BE2C (cell line): Measurements from ENCODE around the gene KLHL35.

Source experiments
- DNase-seq: peaks from one replicate; pipeline ENCODE4 v3.0.0-alpha.2; 2020
- H3K27me3 ChIP-seq: fragments of 250-450 bp; sonication (Bioruptor Pico); 2 replicates; pipeline ENCODE4 v1.5.1; 2020; ENCODE audit warnings: mild to moderate bottlenecking
- H3K36me3 ChIP-seq: fragments of 250-450 bp; sonication (Bioruptor Pico); 2 replicates; pipeline ENCODE4 v1.5.1; 2020; ENCODE audit warnings: mild to moderate bottlenecking
- H3K4me1 ChIP-seq: fragments of 250-450 bp; sonication (Bioruptor Pico); 2 replicates; pipeline ENCODE4 v1.5.1; 2020
- H3K4me3 ChIP-seq: 2 replicates; pipeline ENCODE4 v1.5.1; 2011; ENCODE audit warnings: low read depth, low read length
- H3K9me3 ChIP-seq: fragments of 250-450 bp; sonication (Bioruptor Pico); 2 replicates; pipeline ENCODE4 v1.5.1; 2020
- CTCF ChIP-seq: IDR thresholded peaks from 2 replicates; pipeline ENCODE4 v1.5.1; 2012; ENCODE audit warnings: mild to moderate bottlenecking, low read depth, low read length

The KLHL35 gene

DNA sequence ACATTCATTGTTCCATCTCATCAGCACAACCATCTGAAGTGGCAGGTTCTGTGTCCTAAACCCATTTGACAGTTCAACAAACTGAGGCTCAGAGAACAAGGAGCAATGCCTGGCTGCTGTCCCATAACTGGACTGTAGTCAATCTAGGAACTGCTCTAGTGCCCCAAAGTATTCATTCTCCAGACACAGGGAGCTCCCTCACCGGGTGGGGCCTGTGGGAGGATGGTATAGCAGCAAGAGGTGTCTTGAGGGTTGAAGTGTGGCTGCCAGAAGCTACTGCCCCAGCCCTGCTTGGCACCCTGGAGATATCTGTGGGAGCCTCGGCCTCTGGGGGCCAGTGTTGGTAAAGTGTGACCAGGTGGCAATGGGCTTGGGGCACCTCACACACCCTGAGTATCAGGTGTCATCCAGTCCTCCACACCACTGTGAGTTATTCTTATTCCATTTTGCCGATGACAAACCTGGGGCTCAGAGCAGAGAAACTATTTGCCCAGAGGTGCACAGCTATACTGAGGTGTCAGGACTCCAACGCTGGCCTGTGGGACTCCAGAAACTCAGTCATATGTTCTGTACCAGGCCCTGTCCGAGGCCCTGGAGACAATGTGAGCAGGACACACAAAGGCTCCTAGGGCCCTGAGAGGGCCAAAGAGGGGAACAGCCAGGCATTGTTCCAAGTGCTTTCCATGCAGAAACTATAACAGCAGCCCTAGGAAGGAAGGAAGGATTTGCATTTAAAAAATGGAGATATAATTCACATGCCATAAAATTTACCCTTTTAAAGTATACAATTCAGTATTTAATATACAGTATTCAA is 46.0 kb upstream of the KLHL35 start:
- no peak for DNase-seq
- Histone ChIP-seq H3K4me3 (no peak overlapping the region), H3K4me1 (peaks cover 18% of the 10 kb centered on the region), H3K27me3 (no peaks in the 10 kb centered on the region), H3K36me3 (no peaks in the 10 kb centered on the region), H3K9me3 (no peaks in the 10 kb centered on the region)
- TF ChIP-seq CTCF: no peak

- TF ChIP-seq CTCF: no peak
- Histone ChIP-seq H3K4me1 (peaks cover 20% of the 10 kb centered on the region), H3K36me3 (no peaks in the 10 kb centered on the region), H3K9me3 (no peaks in the 10 kb centered on the region), H3K4me3 (no peak overlapping the region), H3K27me3 (no peaks in the 10 kb centered on the region)
- no peak for DNase-seq
These were observed 44.6 kb upstream of the KLHL35 start for GRCh38 chr11:75477614-75477935.

DNA sequence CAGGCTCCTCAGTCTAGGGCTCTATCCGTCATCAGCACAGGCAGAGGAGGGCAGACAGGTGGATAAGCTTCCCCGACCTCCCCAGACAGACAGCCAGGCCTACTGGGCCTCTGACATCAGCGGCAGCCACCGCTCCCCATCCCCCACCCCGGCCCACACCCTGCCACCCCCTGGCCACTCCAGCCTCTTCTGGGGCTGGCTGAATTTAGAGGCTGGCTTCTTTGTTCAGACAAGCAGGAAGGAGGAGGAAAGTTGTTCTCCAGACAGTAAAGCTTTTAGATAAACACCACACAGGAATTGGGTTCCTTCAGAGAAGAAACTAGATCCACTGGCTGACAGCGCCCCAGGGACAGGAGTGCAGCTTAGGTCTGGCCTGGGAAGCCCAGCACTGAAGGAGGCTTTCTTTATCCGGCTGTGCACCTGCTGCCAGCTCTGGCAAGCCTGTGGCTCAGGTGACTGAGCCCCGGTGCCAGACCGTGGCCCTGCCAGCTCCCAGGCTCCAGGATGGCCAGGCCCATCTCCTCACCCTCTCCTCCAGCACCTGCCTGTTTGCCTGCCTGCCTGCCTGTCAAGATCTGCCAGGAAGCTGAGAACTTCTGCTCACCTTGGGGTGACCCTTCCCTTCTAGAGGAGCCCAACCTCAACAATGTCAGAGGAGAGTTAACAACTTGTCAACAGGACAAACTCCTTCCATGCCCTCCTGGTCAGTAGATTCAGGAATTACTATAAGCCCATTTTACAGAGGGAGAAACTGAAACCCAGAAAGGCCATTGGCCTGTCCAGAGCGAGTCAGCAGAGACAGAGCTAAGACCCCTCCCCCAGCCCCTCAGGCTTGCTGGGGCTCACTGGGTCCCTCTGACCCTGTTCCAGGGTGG is 44.0 kb upstream of the KLHL35 start:
- no peak overlapping the region for H3K4me3 ChIP-seq
- no peaks in the 10 kb centered on the region for H3K36me3 ChIP-seq
- DNase-seq: no peak
- no peaks in the 10 kb centered on the region for H3K27me3 ChIP-seq
- H3K4me1 ChIP-seq: peaks cover 23% of the 10 kb centered on the region
- no peak for TF ChIP-seq CTCF
- no peaks in the 10 kb centered on the region for H3K9me3 ChIP-seq

DNA sequence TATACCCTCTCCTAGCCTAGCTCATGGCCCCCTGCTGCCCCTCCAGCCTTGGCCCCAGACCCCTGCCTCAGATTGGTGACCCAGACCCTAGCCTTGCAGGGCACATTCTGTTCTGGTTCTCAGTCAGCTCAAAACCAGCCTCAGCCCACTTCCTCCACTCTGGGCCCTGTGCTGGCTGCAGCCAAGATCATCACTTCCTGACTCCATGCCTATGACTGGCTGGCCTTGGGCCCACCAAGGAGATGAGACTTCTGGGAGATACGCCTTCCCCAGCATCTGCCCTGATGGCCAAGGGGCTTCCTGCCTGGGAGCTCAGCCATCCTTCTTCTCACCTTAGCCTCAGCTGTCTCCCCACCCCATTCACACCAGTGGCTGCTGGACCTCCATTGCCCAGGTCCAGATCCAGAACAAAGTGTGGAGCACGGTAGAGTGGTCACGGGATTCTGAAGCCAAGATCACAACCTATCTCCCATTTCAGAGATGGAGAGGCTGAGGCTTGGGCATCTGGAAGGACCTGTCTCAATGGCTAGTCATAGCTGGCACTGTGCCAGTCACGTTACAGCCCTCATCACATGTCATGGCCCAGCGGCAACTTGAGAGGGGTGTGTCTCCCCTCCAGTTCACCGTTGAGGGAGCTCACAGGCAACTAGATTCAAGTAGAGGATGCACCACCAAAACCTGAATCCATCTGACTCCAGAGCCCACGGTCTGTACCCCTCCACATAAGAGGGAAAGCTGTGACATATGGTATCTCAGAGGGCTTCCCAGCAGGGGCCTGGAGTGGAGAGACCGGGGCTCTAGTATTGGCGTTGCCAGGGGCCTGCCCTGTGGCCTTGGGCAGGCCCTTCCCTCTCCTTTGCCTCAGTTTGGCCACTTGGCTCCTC is 43.0 kb upstream of the KLHL35 start:
- Histone ChIP-seq H3K4me1 (peaks cover 31% of the 10 kb centered on the region), H3K27me3 (no peaks in the 10 kb centered on the region), H3K9me3 (no peaks in the 10 kb centered on the region), H3K36me3 (no peaks in the 10 kb centered on the region), H3K4me3 (no peak overlapping the region)
- DNase-seq: no peak
- TF ChIP-seq CTCF: no peak

- TF ChIP-seq CTCF: no peak
- no peak overlapping the region for H3K4me3 ChIP-seq
- H3K9me3 ChIP-seq: no peaks in the 10 kb centered on the region
- peak; percentile 77 for DNase-seq
- H3K4me1 ChIP-seq: peaks cover 35% of the 10 kb centered on the region
- H3K27me3 ChIP-seq: no peaks in the 10 kb centered on the region
- no peaks in the 10 kb centered on the region for H3K36me3 ChIP-seq
These were observed 42.1 kb upstream of the KLHL35 start for GRCh38 chr11:75474878-75475766.
